HG02884 (cell line): ENCODE results near the gene PPA1.
"Not testable (repeated sequence)": the region's sequence is repeated elsewhere in the genome, so short reads cannot be mapped to it uniquely, and the experiment has no call there.

ENCODE experiments used
- ATAC-seq: cut with Tn5 transposase; IDR thresholded peaks from one replicate; pipeline ENCODE4 v1.9.1; 2021; ENCODE audit warnings: mild to moderate bottlenecking, moderate library complexity; ENCODE audit not compliant: unreplicated experiment

Gene PPA1

GRCh38 chr10:70255329-70256299, 22.4 kb upstream of the PPA1 start:
- ATAC-seq, result no peak

- ATAC-seq, result no peak
Observed at GRCh38 chr10:70254778-70255328, 21.6 kb upstream of the PPA1 start.

DNA sequence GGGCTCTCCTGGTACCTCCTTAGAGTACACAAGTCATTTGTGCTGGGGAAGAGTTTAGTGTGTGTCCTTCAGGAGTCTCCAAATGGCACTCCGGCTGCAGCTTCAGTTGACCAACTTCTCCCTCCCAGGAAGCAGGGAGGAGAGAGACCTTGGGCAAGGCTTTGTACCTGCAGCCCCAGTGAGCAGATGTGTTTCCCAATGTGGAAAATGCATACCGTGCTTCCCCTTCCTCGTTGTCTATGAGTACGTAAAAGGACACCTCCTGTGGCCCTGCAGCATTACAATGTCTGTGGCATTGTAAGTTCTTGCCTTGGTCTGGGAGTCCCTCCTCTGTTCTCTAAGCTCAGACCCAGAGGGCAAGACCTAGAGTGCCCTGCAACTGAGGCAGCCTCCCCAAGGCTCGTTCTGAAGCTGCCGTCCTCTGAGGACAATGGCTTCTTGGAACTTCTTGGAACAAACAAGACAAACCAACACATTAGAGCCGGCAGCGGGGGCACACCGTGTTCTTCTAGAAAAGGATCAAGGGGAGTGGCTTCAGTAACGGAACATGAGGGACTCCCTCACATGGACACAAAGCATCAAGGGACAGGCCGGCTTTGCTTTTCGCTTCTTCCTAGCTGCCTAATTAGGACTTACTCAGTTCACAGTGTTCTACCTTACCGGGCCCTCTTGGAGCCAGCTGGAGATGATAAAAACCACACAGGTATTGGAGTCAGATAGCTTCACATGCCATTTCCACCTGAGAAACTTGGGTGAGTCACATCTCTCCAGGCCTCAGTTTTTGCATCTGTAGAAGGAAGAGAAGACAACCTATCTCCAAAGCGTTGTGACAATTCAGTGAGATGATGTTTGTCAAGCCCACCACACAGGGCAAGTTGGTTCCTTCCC, 20.9 kb upstream of the PPA1 start:
- ATAC-seq, result no peak

DNA sequence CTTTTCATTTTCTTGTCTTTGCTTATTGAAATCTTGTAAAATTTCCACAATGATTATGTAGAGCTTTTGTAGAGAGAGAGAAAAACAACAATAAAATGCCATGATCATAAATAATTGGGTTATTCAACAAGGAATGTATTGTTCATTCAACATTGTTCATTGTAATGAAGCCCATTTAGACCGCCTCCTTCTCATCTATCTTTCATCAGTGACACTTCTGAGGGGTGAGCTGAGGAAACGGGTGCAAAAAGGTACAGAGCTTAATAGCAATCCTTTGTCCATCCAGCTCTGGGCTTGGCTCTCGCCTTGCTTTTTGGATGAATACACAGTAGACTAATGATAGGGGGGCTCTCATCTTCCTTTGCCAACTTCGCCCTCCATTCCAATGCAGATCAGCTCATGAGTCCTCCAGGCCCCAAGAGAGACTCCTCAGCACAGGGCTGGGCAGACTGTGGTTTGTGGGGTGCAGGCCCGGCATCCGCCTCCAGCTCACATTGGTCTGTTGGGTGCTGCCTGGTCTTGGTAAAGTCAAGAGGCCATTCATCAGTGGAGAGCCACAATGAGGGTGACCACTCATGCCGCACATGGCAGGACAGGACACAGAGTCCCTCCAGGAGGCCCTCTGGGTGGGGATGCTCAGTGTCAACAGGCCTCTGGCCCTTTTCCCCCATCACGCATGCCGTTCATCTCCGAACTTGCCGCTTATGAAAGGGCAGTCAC, 17.9 kb upstream of the PPA1 start:
- ATAC-seq, result no peak

DNA sequence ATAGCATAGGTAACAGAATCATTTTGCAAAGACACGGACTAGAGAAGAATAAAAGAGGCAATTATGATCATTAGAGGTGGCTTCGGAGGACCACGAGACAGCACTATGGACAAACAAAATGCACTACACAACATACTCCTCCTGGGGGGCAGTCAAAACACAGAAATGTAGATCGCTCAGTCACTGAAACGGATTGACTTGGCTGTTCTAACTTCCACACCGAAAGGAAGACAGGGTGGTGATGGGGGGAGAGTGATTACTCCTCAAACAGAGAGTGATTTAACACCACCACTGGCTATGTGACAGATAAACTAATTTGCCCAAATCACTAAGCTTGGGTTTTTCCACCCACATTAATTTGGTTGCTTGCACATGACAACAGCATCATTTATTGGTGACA, 14.1 kb upstream of the PPA1 start:
- no peak for ATAC-seq

- no peak for ATAC-seq
Observed at GRCh38 chr10:70241081-70241480, 7.9 kb upstream of the PPA1 start.

GRCh38 chr10:70239986-70240385, 6.8 kb upstream of the PPA1 start:
- ATAC-seq, result not testable (repeated sequence)

GRCh38 chr10:70239077-70239976, 6.1 kb upstream of the PPA1 start:
- not testable (repeated sequence) for ATAC-seq

DNA sequence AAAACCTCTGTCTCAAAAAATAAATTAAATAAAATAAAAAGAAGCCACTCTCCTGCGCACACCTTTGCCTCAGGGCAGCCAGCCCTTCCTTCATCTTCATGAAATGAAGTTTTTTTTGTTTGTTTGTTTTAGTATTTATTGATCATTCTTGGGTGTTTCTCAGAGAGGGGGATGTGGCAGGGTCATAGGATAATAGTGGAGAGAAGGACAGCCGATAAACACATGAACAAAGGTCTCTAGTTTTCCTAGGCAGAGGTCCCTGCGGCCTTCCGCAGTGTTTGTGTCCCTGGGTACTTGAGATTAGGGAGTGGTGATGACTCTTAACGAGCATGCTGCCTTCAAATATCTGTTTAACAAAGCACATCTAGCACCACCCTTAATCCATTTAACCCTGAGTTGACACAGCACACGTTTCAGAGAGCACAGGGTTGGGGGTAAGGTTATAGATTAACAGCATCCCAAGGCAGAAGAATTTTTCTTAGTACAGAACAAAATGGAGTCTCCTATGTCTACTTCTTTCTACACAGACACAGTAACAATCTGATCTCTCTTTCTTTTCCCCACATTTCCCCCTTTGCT, 4.8 kb upstream of the PPA1 start:
- ATAC-seq, result not testable (repeated sequence)

GRCh38 chr10:70234668-70235447, 1.6 kb upstream of the PPA1 start:
- no peak for ATAC-seq

- no peak for ATAC-seq
Observed at GRCh38 chr10:70233939-70234300, 691 bp upstream of the PPA1 start.

- no peak for ATAC-seq
Observed at GRCh38 chr10:70232859-70233108, 445 bp downstream of the PPA1 start.

DNA sequence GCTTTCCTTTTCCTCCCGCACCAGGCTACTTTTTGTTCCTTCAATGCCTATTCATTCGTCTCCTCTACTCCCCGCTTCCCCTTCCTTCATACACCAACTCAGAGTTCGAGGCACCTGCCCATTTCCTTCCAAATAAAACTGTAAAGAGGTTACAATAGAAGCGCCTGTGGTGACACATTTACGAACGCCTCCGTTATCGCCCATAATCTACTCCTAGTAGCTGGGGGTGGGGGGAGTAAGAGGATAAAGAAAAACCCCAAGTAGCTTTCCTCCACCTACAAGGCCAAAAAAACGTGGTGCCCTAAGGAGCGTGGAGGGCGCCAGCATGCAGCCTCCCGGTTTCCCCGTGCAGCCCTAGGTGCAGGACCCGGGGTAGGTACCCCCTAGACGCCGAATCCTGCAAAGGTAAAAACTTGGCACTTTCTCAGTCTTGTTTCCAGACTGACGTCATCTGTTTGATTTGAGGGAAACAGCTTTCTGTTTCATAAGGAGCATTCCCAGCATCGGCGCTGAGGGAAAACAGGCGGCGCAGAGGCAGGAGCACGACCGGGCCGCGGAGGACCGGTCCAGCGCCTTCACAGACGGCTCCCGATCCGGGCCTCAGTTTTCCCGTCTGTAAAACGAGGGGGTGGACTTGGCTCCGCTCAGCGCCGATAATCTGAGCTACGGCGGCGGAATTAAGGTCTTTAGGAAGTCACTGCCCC, 922 bp downstream of the PPA1 start:
- ATAC-seq, result no peak

DNA sequence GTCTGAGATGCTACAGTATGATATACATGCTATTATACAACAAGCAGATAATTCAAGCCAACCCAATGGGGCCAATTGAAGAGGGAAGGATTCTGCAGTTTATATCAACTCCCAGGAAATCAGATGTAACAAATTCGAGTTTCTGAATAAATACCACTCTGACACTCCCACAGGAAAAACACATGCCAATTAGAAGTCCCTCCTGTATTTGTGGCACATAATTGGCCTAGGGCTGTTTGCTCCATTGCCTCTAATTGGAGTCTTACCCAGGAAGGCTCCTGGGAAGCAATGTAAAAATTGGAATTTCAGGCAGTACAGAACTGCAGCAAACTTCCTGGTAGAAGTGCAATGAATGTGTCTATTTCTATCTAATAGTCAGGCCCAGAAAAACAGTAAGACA, 4.7 kb downstream of the PPA1 start:
- no peak for ATAC-seq

DNA sequence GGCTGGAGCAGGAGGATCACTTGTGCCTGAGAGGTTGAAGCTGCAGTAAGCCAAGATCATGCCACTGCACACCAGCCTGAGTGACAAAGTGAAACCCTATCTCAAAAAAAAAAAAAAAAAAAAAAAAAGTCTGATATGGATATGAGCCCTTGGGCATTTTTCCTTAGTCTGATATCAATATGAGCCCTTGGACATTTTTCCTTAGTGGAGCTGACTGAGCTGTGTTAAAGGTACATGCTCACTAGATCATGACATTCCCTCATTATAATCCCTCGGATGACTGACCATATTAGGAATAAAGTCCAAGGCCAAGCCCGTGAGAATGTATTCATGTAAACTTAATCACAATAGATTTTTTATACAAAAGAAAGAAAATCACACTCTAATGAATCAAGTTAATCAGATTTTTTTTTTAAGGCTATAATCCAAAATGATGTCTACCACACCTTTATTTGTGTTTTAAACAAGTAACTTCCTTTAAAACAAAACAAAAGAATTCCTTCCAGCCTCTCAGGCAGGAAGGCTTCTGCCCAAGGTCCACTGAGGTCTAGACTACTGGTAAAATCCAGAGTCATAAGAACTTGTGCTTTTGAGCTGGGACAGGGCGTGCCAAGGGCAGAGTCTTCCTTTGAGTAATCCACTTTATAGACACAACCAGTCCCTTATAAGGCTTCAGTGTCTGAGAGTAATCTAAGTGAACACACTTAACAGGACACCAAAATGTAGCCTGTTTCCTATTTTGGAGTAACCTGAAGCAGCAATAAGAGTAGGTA, 5.5 kb downstream of the PPA1 start:
- ATAC-seq, result no peak

GRCh38 chr10:70223728-70224127, 9.5 kb downstream of the PPA1 start:
- no peak for ATAC-seq

- ATAC-seq, result not testable (repeated sequence)
Observed at GRCh38 chr10:70222811-70223447, 10.3 kb downstream of the PPA1 start.
